Skin of body (tissue), 2 donors: ENCODE results near the gene AKAP17A. TPM values are rescaled to one million over a fixed set of nuclear protein-coding genes. Genes with fewer than 3 reads are reported as not detected.

ENCODE experiments used
- DNase-seq: peaks from one replicate; lab custom pipeline; 2025; lab: John Stamatoyannopoulos, UW
- total RNA-seq: library from RNA; depleted of rRNA; stranded (reverse); fragments of >200 nt; gene quantifications from one replicate; pipeline ENCODE4 v1.2.3, GENCODE V29; 2014

Gene AKAP17A
- total RNA-seq, 1 donor from 2014 or later, result 20.1 TPM

DNA sequence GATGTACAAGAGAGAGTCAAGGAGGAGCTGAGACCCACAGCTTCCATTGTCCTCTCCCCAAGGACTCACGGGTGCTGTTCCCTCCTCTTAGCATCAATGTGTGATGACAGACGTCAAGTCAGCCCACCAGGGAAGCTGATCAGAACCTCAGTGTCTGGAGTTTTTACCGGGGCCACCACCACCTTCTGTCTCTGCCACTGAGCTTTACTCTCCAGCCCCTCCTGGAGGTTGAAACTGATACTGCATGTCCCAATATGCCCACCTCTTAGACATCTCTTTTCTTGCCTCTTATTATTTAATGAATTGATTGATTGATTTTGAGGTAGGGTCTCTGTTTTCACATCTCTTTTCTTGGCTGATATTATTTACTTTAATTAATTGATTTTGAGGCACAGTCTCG is 10.3 kb upstream of the AKAP17A start:
- DNase-seq, result peak; percentile 8

DNA sequence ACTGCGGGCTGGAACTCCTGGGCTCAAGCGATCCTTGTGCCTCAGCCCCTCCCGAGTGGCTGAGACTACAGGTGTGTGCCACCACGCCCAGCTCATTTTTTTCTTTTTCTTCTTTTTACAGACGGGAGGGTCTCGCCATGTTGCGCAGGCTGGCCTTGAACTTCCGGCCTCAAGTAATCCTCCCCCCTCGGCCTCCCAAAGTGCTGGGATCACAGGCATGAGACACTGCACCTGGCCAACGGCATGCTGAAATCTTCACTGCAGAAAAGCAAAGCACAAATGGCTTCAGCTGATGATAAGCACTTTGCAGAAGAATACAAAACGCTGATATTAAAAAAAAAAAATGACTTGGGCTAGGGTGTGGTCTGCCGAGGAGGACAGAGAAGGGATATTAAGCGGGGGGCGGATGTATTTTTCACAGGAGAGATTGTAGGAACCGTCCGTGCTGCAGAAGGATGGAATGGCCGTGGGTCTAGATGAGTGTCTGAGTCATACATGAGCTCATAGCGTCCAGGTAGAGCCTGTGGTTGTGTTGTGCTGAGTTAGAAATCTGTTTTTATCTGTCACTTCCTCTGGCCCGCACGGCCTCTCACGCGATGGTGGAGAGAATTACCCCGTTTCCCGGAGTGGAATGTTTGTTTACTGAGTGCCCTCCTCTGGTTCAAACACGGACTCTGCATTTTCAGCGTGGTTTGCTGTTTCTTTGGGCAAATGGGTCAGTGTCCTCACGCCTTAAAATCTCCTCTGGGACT is 8.5 kb upstream of the AKAP17A start:
- no peak for DNase-seq

DNA sequence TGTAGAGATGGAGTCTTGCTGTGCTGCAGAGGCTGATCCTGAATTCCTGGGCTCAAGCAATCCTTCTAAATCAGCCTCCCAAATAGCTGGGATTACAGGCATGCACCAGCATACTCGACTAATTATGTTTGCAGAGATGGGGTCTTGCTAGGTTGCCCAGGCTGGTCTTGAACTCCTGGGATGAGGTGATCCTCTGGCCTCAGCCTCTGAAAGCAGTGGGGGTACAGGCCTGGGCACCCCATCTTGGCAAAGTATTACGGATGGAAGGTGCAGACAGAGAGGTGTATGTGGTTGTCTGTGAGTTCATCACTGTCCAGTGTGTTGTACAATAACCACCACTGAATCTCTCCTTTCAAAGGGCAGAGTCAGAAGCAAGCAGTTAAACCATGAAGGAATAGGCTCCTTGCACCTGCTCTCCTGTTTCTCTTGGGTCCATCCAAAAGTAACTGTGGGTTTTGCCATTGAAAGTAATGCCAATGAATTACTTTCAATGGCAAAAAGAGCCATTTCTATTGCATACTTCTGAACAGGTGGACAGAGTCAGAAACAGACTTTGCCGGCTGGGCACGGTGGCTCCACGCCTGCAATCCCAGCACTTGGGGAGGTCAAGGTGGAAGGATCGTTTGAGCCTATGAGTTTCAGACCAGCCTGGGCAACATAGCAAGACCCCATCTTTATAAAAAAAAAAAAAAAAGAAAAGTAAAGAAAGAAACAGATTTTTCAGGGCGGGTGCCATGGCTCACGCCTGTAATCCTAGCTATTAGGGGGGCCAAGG is 7.0 kb upstream of the AKAP17A start:
- DNase-seq, result no peak

DNA sequence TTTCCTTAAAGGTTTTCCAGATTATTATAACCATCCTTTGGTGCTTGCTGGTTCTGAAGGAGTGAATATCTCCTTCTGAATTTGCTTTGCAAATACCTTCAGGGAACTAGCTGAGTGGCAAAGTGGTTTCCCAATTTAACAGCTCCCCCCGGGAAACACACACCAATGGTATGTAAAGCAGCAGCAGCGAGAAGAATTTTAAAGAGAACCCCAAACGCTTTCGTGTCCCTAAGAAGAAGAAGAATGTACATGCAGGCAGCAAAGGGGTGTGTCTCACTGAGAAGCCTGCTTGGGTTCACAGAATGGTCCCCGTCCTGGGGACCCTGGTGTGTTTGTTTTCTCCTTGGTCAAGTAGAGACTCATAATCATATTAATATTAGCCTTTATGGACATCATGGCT is 4.2 kb upstream of the AKAP17A start:
- DNase-seq, result no peak

DNA sequence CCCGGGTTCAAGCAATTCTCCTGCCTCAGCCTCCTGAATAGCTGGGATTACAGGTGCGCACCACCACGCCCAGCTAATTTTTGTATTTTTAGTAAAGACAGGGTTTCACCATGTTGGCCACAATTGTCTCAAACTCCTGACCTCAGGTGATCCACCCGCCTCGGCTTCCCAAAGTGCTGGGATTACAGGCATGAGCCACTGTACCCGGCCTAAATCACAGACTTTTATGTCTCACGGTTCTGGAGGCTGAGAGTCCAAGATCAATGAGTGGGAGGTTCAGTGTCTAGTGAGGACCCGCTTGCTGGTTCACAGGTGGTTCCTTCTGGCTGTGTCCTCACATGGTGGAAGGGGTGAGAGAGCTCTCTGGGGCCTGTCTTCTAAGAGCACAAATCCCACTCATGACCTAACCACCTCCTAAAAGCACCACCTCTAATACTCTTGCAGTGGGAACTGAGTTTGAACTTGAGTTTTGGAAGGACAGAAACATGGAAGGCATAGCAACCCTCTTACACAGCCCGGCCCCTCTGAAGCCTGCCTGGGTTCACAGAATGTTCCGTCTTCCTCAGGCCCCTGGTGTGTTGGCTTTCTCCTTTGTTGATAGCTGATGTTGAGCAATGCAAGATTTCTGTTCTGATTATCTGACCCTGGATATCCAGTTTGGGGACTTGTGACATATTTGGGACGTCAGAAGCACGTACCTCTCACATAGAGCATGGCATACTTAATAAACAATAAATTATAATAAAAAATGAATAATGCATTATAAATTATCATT is 1.9 kb upstream of the AKAP17A start:
- DNase-seq, result no peak

DNA sequence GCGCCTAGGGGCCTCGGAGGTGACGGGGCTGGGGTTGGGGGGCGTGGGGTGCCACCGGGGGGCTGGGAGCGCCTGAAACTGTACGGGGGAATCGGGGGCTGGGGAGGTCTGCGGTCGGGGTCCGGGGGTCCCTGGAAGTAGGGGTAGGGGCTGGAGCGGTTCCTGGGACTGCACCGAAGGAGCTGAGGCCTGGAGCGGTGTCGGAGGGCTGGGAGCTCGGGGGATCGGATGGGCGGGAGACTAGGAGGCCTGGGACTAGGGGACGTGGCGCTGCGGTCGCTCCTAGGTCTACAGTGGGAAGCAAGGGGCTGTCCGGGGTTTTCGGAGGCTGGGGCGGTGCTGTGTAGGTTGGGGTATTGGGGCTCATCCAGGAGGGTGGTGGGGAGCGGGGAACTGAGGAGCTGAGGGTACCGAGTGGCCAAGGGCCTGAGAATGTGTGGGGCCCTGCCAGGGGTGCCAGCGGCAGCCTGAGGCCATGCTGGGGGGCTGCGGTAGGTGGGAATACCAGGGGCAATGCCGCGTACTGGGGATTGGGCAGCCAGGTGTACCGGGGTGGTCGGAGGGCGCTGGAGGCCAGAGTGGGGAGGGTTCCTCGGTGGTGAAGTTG is 562 bp downstream of the AKAP17A start:
- DNase-seq, result no peak

DNA sequence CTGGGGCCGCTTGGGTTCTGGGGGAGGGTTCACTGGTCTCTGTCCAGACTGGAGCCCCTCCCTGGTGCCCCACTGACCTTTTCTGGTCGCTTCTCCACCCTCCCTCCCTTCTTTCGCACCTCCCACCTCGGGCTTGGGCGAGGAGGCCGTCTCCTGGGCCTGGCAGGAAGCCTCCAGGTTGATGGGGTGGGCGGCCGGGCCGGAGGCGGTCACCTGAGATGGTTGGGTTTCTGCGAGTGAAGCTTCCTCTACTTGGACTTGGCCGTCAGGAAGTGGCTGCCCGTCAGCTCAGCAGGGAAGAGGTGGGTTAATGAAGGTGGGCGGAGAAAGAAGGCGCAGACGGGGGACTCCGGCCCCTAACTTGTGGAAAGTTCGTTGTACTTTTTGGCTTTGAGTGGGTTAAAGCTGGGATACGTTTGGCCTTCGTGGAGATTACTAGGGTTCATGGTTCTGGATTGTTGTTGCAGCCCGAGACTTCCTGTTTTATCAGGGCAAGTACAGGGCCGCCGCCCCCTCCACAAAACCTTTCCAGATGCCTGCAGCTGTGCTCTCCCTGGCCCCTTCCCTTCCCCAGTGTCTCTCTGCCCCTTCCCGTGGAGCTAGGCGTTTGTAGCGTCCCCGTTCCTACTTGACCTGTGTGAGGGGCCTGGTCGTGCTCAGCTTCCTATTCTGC is 1.2 kb downstream of the AKAP17A start:
- DNase-seq, result no peak

DNA sequence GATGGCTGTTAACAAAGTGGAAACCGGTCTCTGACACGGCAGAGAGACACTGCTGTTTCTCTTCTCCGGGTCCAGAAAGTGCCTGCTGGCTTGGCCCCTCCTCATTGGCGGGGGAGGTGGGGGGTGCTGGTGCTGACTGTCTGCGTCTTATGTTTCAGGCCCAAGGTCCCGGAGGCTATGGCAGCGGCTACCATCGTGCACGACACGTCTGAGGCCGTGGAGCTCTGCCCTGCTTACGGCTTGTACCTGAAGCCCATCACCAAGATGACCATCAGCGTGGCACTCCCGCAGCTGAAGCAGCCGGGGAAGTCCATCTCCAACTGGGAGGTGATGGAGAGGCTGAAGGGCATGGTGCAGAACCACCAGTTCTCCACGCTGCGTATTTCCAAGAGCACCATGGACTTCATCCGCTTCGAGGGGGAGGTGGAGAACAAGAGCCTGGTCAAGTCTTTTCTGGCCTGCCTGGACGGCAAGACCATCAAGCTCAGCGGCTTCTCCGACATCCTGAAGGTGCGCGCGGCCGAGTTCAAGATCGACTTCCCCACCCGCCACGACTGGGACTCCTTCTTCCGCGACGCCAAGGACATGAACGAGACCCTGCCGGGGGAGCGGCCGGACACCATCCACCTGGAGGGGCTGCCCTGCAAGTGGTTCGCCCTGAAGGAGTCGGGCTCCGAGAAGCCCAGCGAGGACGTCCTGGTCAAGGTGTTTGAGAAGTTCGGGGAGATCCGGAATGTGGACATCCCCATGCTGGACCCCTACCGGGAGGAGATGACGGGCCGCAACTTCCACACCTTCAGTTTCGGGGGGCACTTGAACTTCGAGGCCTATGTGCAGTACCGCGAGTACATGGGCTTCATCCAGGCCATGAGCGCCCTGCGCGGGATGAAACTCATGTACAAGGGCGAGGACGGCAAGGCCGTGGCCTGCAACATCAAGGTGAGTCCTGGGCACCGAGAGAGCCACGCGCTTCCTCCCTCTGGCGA is 2.2 kb downstream of the AKAP17A start:
- no peak for DNase-seq

DNA sequence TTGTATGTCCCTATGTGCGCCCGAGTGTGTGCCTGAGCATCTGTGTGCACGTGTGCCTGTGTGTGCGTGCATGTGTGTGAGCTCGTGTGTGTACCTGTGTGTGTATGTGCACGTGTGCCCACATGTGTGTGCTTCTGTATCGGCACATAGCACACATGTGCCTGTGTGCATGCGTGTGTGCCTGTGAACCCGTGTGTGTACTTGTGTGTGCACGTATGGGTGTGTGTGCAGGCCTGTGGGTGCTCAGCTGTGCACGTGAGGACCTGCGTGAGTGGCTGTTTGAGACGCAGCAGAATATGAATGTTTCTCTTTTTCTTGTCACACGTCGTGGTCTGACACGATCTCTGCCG is 4.3 kb downstream of the AKAP17A start:
- no peak for DNase-seq

DNA sequence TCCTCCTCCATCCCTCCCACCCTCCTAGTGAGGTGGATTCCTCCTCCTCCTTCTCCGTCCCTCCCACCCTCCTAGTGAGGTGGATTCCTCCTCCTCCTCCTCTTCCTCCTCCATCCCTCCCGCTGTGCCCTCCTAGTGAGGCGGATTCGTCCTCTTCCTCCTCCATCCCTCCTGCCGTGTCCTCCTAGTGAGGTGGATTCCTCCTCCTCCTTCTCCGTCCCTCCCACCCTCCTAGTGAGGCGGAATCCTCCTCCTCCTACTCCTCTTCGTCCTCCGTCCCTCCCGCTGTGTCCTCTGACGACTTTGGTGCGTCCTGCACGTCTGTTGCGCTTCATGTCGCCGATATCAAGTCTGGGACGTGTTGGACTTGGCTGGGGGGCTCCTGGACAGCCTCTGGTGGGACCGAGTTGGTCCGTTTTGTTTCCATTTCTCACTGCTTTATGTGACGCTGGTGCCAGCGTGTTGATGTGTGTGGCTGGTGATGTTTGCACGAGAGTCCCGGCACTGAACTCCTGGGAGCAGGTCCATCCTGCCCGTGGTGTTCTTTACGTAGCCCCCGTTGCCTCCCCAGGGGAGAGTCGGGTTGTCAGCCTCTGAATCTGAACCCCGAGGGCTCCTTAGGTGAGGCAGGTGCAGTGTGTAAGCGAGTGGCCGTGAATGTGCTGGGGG is 5.4 kb downstream of the AKAP17A start:
- DNase-seq, result no peak

DNA sequence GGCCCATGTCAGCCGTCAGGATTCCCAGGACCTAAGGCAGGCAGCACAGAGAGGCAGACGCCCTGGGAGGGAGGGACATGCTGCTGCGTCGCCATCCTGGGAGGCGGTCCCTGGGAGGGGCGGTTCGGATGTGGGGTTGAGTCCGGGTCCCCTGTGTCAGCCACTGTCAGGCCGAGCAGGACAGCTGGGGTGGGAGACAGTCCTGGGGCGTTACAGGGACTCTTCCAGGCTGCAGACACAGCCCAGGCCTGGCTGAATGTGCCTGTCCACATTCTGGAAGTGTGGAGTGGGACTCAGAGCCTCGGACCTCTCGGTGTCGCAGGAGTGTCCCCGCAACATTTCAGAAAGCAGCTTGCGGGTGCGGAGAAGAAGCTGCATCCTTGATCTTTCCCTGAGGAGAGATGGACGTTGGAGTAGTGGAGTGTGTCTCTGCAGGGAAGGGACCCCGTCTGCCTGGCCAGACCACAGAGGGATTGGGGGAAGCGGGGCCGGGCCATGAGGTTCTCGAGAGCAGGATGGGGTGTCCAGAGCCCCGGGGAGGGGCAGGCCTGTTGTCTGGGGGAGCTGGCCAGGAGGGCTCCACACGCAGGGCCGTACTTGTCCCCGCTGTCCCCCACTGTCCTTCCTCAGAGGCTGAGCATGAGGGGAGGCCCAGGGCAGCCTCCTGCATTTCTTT is 6.1 kb downstream of the AKAP17A start:
- DNase-seq, result no peak

DNA sequence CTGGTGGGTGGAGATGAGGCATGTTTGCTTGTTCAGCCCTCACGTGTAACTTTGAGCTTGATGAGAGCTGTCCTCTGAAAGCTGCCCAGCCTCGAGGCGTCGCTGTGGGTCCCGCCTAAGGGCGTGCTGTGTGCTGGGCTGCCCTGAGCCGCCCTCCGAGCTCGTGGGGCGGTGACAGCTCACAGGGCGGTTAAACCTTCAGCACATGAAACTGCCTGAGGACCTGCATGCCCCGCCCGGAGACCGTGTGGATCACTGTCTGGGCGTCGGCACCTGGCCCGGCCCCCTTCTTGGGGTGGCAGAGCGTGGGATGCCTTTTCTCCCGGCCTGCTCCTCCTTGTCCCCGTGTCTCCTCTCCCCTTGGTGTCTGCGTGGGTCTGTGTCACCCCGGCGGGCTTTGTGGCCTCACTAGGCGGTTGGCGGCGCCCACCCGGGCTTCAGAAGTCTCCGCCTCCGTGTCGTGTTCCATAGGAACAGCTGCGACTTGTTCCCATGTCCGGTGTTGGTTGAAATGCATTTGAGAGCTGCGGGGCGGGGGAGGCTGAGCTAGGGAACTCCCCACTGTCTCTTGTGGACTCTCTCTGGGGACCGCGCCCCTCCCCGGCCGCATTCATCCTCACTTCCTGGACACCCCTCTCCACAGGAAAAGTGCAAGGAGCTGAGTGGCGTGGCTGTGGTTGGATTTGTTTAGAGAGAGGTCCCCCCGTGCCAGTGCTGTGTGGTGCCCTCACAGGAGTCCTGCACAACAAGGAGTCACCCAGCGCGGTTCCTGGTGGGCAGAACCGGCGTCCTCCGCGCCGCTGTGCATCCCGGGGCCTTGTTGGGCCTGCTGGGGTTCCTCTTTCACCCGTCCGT is 6.8 kb downstream of the AKAP17A start:
- DNase-seq, result no peak

DNA sequence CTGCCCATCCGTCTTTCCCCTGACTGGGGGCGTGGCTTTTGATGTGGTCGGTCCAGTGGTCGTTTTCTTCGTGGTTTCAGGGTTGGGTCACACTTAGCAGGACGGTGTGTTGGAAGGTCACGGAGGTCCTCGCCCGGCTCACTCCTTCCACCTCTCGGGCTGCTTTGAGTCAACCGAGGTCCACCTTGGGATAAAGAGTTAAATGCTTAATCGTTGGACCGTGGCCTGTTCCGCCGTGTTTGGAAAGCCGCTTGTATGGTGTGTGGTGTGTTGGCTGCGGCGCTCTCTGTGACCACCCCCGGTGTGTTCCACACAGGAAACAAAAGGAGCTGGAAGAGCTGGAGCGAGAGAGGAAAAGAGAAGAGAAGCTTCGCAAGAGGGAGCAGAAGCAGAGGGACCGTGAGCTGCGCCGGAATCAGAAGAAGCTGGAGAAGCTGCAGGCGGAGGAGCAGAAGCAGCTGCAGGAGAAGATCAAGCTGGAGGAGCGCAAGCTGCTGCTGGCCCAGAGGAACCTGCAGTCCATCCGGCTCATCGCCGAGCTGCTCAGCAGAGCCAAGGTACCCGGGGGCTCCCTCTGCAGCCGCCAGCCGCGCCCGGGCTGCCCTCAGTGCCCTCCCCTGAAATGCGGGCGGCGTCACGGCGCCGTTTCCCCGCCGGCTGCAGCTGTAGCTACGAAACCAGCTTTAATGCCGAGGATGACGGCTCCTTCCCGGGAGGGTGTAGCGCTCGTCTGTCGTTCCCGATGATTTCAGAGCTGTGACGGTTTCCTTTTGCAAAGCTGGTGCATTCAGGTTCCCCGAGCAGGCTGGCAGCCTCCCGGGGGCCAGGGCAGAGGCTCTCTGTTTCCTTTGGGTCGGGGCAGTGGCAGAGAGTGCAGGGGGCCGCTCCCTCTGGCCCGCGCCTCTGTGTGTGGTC is 7.7 kb downstream of the AKAP17A start:
- DNase-seq, result no peak

DNA sequence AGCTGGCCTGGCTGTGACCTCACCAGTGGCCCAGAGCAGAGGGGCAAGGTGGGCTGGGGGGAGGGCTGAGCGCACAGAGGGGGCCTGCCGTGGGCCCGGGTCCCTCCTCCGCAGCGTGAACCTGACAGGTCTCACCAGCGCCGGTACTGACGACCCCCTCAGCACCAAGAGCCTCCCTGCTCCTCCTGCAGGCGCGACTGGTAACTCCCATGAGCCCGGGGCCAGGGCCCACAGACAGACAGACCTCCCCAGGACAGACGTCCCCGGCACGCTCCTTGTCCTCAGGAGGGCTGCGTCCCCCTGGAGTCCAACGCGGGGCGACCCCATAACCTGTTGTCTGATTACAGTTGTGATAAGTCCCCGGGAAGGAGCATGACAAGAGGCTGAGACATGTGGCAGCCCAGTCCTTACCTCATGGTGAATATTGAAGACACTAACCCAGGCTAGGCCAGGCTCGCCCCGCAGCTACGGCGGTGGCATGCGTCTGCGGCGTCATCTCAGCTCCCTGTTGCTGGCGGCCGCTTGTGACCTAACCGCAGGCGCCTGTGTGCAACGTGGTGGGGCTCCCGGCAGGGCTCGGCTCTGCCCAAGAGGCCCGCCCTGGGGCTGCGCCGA is 8.5 kb downstream of the AKAP17A start:
- DNase-seq, result no peak

DNA sequence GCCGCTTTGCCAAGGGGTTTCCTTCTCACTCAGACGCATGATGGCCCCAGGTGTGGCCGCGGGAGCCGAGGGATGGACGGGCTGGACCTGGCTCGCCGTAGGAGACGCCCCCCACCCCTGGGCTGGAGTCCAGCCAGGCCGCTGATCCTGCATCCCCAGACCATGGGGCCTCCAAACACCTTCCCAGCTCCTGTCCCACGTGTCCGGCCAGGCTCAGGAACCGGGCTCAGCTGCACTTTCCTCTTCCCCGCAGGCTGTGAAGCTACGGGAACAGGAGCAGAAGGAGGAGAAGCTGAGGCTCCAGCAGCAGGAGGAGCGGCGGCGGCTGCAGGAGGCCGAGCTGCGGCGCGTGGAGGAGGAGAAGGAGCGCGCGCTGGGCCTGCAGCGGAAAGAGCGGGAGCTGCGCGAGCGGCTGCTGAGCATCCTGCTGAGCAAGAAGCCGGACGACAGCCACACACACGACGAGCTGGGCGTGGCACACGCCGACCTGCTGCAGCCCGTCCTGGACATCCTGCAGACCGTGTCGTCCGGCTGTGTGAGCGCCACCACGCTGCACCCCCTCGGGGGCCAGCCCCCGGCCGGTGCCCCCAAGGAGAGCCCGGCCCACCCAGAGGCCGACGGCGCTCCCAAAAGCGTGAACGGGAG is 9.1 kb downstream of the AKAP17A start:
- DNase-seq, result no peak
